Stimulated activated CD8-positive, alpha-beta memory T cell treated with anti-CD3 and anti-CD28 coated beads, Interleukin-15, amount 100 ng/mL, for 24 hours (primary cell): ENCODE data around the gene ACSM2B.
"Not testable (repeated sequence)": the region's sequence is repeated elsewhere in the genome, so short reads cannot be mapped to it uniquely, and the experiment has no call there.

Experiments
- DNase-seq: peaks from one replicate; pipeline ENCODE4 v3.0.0-alpha.2; 2020; ENCODE audit warnings: low read depth

Gene ACSM2B

GRCh38 chr16:20595068-20595467 is 18.9 kb upstream of the ACSM2B start:
- DNase-seq = not testable (repeated sequence)

- DNase-seq = not testable (repeated sequence)
Measured at GRCh38 chr16:20592780-20593179, 16.6 kb upstream of the ACSM2B start.

GRCh38 chr16:20589486-20589885 is 13.3 kb upstream of the ACSM2B start:
- not testable (repeated sequence) for DNase-seq

- not testable (repeated sequence) for DNase-seq
Measured at GRCh38 chr16:20587645-20588074, 11.5 kb upstream of the ACSM2B start.

- not testable (repeated sequence) for DNase-seq
Measured at GRCh38 chr16:20586716-20587115, 10.5 kb upstream of the ACSM2B start.

- not testable (repeated sequence) for DNase-seq
Measured at GRCh38 chr16:20586112-20586511, 9.9 kb upstream of the ACSM2B start.

GRCh38 chr16:20580487-20581259 is 4.5 kb upstream of the ACSM2B start:
- DNase-seq = not testable (repeated sequence)

- not testable (repeated sequence) for DNase-seq
Measured at GRCh38 chr16:20578091-20578490, 1.9 kb upstream of the ACSM2B start.

- not testable (repeated sequence) for DNase-seq
Measured at GRCh38 chr16:20569117-20569651, 7.0 kb downstream of the ACSM2B start.

- DNase-seq = no peak
Measured at GRCh38 chr16:20568404-20568803, 7.8 kb downstream of the ACSM2B start.

GRCh38 chr16:20566864-20567263 is 9.3 kb downstream of the ACSM2B start:
- no peak for DNase-seq

GRCh38 chr16:20565334-20565733 is 10.8 kb downstream of the ACSM2B start:
- DNase-seq = not testable (repeated sequence)

GRCh38 chr16:20564218-20564617 is 11.9 kb downstream of the ACSM2B start:
- DNase-seq = not testable (repeated sequence)

GRCh38 chr16:20555628-20556027 is 20.5 kb downstream of the ACSM2B start:
- DNase-seq = not testable (repeated sequence)

GRCh38 chr16:20554689-20555088 is 21.5 kb downstream of the ACSM2B start:
- not testable (repeated sequence) for DNase-seq

- not testable (repeated sequence) for DNase-seq
Measured at GRCh38 chr16:20553493-20553892, 22.7 kb downstream of the ACSM2B start.

- DNase-seq = not testable (repeated sequence)
Measured at GRCh38 chr16:20546951-20547350, 29.2 kb downstream of the ACSM2B start.

GRCh38 chr16:20546278-20546853 is 29.8 kb downstream of the ACSM2B start:
- DNase-seq = not testable (repeated sequence)

- not testable (repeated sequence) for DNase-seq
Measured at GRCh38 chr16:20540603-20541316, 35.4 kb downstream of the ACSM2B start.

- DNase-seq = no peak
Measured at GRCh38 chr16:20538687-20539086, 37.5 kb downstream of the ACSM2B start.

GRCh38 chr16:20538181-20538580 is 38.0 kb downstream of the ACSM2B start:
- no peak for DNase-seq

- DNase-seq = not testable (repeated sequence)
Measured at GRCh38 chr16:20536669-20537068, 39.5 kb downstream of the ACSM2B start.
